ENCODE data around the gene ICAM1. TPM values are rescaled to one million over a fixed set of nuclear protein-coding genes. Genes with fewer than 3 reads are reported as not detected.

ICAM1 gene
- total and polyA plus RNA-seq, 10 of the 15 experiments (the other 5 are each of a cell fraction or from before 2014, with no cell fraction given): 7.6 to 115 (median 60.2) TPM

- TF ChIP-seq, protein P1, sequence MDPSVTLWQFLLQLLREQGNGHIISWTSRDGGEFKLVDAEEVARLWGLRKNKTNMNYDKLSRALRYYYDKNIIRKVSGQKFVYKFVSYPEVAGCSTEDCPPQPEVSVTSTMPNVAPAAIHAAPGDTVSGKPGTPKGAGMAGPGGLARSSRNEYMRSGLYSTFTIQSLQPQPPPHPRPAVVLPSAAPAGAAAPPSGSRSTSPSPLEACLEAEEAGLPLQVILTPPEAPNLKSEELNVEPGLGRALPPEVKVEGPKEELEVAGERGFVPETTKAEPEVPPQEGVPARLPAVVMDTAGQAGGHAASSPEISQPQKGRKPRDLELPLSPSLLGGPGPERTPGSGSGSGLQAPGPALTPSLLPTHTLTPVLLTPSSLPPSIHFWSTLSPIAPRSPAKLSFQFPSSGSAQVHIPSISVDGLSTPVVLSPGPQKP (IDR thresholded peaks at IDR 0.05; ENCODE audit: low read depth, low read length): no peak
- TF ChIP-seq, protein P2, sequence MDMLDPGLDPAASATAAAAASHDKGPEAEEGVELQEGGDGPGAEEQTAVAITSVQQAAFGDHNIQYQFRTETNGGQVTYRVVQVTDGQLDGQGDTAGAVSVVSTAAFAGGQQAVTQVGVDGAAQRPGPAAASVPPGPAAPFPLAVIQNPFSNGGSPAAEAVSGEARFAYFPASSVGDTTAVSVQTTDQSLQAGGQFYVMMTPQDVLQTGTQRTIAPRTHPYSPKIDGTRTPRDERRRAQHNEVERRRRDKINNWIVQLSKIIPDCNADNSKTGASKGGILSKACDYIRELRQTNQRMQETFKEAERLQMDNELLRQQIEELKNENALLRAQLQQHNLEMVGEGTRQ (IDR thresholded peaks at IDR 0.05; ENCODE audit: borderline replicate concordance, low read depth, low read length): no peak
- TF ChIP-seq PAX5 (IDR thresholded peaks at IDR 0.05; ENCODE audit: borderline replicate concordance, low read depth, low read length): 0 out of 2 replicates have a peak, but pooled peaks have one; percentile 59
- TF ChIP-seq, protein P3, sequence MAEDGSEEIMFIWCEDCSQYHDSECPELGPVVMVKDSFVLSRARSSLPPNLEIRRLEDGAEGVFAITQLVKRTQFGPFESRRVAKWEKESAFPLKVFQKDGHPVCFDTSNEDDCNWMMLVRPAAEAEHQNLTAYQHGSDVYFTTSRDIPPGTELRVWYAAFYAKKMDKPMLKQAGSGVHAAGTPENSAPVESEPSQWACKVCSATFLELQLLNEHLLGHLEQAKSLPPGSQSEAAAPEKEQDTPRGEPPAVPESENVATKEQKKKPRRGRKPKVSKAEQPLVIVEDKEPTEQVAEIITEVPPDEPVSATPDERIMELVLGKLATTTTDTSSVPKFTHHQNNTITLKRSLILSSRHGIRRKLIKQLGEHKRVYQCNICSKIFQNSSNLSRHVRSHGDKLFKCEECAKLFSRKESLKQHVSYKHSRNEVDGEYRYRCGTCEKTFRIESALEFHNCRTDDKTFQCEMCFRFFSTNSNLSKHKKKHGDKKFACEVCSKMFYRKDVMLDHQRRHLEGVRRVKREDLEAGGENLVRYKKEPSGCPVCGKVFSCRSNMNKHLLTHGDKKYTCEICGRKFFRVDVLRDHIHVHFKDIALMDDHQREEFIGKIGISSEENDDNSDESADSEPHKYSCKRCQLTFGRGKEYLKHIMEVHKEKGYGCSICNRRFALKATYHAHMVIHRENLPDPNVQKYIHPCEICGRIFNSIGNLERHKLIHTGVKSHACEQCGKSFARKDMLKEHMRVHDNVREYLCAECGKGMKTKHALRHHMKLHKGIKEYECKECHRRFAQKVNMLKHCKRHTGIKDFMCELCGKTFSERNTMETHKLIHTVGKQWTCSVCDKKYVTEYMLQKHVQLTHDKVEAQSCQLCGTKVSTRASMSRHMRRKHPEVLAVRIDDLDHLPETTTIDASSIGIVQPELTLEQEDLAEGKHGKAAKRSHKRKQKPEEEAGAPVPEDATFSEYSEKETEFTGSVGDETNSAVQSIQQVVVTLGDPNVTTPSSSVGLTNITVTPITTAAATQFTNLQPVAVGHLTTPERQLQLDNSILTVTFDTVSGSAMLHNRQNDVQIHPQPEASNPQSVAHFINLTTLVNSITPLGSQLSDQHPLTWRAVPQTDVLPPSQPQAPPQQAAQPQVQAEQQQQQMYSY (CRISPR knock-in tag; IDR thresholded peaks at IDR 0.05): peak; percentile 22; the same call in 1 of the 2 replicates
- no peak for TF ChIP-seq JUNB (IDR thresholded peaks at IDR 0.05)
- TF ChIP-seq CHD4 (IDR thresholded peaks at IDR 0.05): no peak
- no peak; the same call in 1 of the 2 replicates for TF ChIP-seq ZBTB11 (CRISPR knock-in tag; IDR thresholded peaks at IDR 0.05)
- 0 out of 2 replicates have a peak, but pooled peaks have one; percentile 13 for TF ChIP-seq MYB (IDR thresholded peaks at IDR 0.05; ENCODE audit: borderline replicate concordance, low read depth, low read length)
- TF ChIP-seq POLR2AphosphoS5 (IDR thresholded peaks at IDR 0.05; ENCODE audit: low read length): peak; percentile 65; the same call in 1 of the 2 replicates
- TF ChIP-seq NR2F1 (conservative IDR thresholded peaks at IDR 0.05): peak; percentile 98
- TF ChIP-seq CREB1 (IDR thresholded peaks at IDR 0.05; ENCODE audit: low read depth): no peak
- TF ChIP-seq TCF7 (IDR thresholded peaks at IDR 0.05; ENCODE audit: borderline replicate concordance): no peak
- no peak for TF ChIP-seq FOS (IDR thresholded peaks at IDR 0.05; ENCODE audit: borderline replicate concordance, extremely low read depth, insufficient read length)
- peak; percentile 24; the same call in 1 of the 2 replicates for TF ChIP-seq TARDBP (IDR thresholded peaks at IDR 0.05; ENCODE audit: borderline replicate concordance)
- no peak for TF ChIP-seq MTA2 (IDR thresholded peaks at IDR 0.05; ENCODE audit: low read depth)
- no peak for TF ChIP-seq RBBP5 (conservative IDR thresholded peaks at IDR 0.05)
- TF ChIP-seq NRF1 (conservative IDR thresholded peaks at IDR 0.05; ENCODE audit: low read depth, low read length): no peak
- TF ChIP-seq ETV6 (conservative IDR thresholded peaks at IDR 0.05 in 1 of 2, IDR thresholded peaks at IDR 0.05 in 1 of 2; ENCODE audit: borderline replicate concordance in 1 of 2, low read depth in 1 of 2): peak in 1 of 2 experiments; percentile 57; a peak in 2 of 4 replicates
- TF ChIP-seq ZNF217 (IDR thresholded peaks at IDR 0.05): peak; percentile 36; the same call in 1 of the 2 replicates
Observed at GRCh38 chr19:10271543-10272086, 695 bp downstream of the ICAM1 start (continued).

All from GM12878 (cell line).